Transverse colon (tissue), 4 donors: ENCODE results near the gene JAM3. TPM values are rescaled to one million over a fixed set of nuclear protein-coding genes. Genes with fewer than 3 reads are reported as not detected.

ENCODE experiments used
- DNase-seq: peaks from one replicate; pipeline ENCODE4 v3.0.0-alpha.2; 2019
- H3K27ac ChIP-seq, 4 donors: fragments of 200-600 bp; sonication (generic); 2 replicates each; pipeline ENCODE4 v1.5.1; 2016 to 2018; ENCODE audit warnings: inconsistent platforms in 4 of 4
- H3K27me3 ChIP-seq: fragments of 200-600 bp; sonication (generic); 2 replicates; pipeline ENCODE4 v1.5.1; 2017; ENCODE audit warnings: inconsistent platforms
- H3K36me3 ChIP-seq, 4 donors: fragments of 200-600 bp; sonication (generic); 2 replicates each; pipeline ENCODE4 v1.5.1; 2017 to 2019; ENCODE audit warnings: inconsistent platforms in 4 of 4
- H3K4me1 ChIP-seq, 4 donors: fragments of 200-600 bp; sonication (generic); 2 replicates each; pipeline ENCODE4 v1.5.1; 2017 to 2020; ENCODE audit warnings: inconsistent platforms in 4 of 4
- H3K4me3 ChIP-seq, 4 donors: fragments of 200-600 bp; sonication (generic); 1 replicate in 1 of 4; 2 replicates in 3 of 4; pipeline versions ENCODE4 v1.5.1 to v1.6.1; 2017 to 2019; ENCODE audit warnings: inconsistent platforms in 4 of 4
- H3K9me3 ChIP-seq, 2 donors: fragments of 200-600 bp; sonication (generic); 2 replicates each; pipeline ENCODE4 v1.5.1; 2017 to 2019; ENCODE audit warnings: inconsistent platforms in 2 of 2
- EP300 ChIP-seq: sonication (generic); formaldehyde crosslinking; IDR thresholded peaks from one replicate; pipeline ENCODE4 v1.6.1; 2017; ENCODE audit warnings: antibody characterized with exemption, low read depth
- POLR2A ChIP-seq: fragments of 450-650 bp; IDR thresholded peaks from one replicate; pipeline ENCODE4 v1.6.1; 2016; ENCODE audit warnings: antibody characterized with exemption, mild to moderate bottlenecking, moderate library complexity
- POLR2AphosphoS5 ChIP-seq, 3 donors: sonication (generic); formaldehyde crosslinking; IDR thresholded peaks; one replicate each; pipeline ENCODE4 v1.6.1; 2016; ENCODE audit warnings: antibody characterized with exemption in 3 of 3
- WGBS, 2 donors: methylation state at CpG; one replicate each; pipeline ENCODE4 v1.1.5; 2018; ENCODE audit warnings: low coverage in 1 of 2; 5-methylcytosine and 5-hydroxymethylcytosine counted together
- in situ Hi-C, 4 donors: fragments of 200-750 bp; cut with MboI; loops; one replicate each; pipeline versions ENCODE4 v1.15.0 to v1.15.1; 2017; ENCODE audit warnings: low sequenced_read_pairs in 3 of 4, low pct_ligation_motif_present in 1 of 4, low pct_unique_long_range_greater_than_20kb in 1 of 4
- intact Hi-C: fragments of 100-400 bp; cut with DNase I; formaldehyde crosslinking; loops from one replicate; pipeline ENCODE4 v1.15.1; 2023; ENCODE audit warnings: low total_unique reads
- total RNA-seq, 4 donors: library from RNA; depleted of rRNA; stranded (reverse); fragments of >200 nt; gene quantifications; one replicate each; pipeline ENCODE4 v1.1.0, GENCODE V29; 2016
- TF ChIP-seq, protein P1 (sequence below), 5 experiments: fragments of 200-600 bp in 3 of 5; fragments of 450-650 bp in 2 of 5; sonication (generic) in 3 of 5; IDR thresholded peaks; 1 replicate in 2 of 5; 2 replicates in 3 of 5; pipeline ENCODE4 v1.5.1; 2016 to 2017; ENCODE audit warnings: antibody characterized with exemption in 5 of 5, inconsistent platforms in 3 of 5, mild to moderate bottlenecking in 2 of 5, moderate library complexity in 1 of 5

Gene JAM3
- total RNA-seq, 4 donors from 2014 or later = 7.8 to 56.9 (median 13.8) TPM

DNA sequence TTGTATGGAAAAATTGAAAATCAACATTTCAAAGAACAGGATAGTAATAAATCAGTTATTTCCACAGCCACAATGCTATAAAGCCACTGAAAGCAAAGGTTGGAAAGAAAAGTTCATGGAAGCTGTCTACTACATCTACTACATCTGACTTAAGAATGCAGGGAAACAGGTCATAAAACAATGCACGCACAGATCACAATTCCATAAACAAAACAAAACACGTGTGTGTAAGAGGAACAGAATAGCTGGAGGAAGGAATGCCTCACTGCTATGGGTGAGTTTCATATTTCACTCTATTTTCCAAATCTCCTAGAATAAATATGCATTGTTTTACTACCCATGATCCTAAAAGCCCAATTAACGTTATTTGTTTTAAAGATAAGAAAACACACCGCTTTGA lies 88.6 kb downstream of the JAM3 start:
- no peak for DNase-seq
- H3K36me3 ChIP-seq = peaks cover 0 to 8% (median 3%) of the 10 kb centered on the region in 4 donors
- intact Hi-C loops (no loop called here), in situ Hi-C loops (no loop called here)
- H3K27ac ChIP-seq = no peak overlapping the region
- 27 to 40% methylated on average over 3 to 4 of the region's 4 CpGs for WGBS, 2 donors
- no peaks in the 10 kb centered on the region for H3K9me3 ChIP-seq
- no peak overlapping the region for H3K4me3 ChIP-seq
- no peaks in the 10 kb centered on the region for H3K27me3 ChIP-seq
- no peaks in the 10 kb centered on the region for H3K4me1 ChIP-seq
- TF ChIP-seq, protein P1, sequence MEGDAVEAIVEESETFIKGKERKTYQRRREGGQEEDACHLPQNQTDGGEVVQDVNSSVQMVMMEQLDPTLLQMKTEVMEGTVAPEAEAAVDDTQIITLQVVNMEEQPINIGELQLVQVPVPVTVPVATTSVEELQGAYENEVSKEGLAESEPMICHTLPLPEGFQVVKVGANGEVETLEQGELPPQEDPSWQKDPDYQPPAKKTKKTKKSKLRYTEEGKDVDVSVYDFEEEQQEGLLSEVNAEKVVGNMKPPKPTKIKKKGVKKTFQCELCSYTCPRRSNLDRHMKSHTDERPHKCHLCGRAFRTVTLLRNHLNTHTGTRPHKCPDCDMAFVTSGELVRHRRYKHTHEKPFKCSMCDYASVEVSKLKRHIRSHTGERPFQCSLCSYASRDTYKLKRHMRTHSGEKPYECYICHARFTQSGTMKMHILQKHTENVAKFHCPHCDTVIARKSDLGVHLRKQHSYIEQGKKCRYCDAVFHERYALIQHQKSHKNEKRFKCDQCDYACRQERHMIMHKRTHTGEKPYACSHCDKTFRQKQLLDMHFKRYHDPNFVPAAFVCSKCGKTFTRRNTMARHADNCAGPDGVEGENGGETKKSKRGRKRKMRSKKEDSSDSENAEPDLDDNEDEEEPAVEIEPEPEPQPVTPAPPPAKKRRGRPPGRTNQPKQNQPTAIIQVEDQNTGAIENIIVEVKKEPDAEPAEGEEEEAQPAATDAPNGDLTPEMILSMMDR (IDR thresholded peaks at IDR 0.05) = no peak
- no peak for TF ChIP-seq POLR2AphosphoS5 (IDR thresholded peaks at IDR 0.05)
- no peak for TF ChIP-seq POLR2A
- TF ChIP-seq EP300 = no peak

DNA sequence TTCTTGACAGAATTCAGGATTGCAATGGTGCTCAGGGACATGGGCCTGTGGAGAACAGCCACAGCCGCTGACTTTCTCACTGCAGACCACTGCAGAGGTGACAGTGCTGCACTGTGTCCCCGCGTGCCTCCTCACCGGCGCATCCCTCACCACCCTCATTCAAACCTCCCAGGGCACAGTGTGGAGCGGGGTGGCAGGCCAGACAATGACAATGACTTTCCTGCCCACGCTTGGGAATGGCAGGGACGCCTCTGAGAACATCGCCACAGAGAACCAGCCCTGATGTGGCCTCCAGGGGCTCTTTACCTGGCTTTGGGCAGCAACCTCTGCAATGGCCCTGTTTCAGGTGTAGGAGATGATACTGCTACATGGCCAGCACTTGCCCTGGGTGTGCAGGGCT lies 89.2 kb downstream of the JAM3 start:
- TF ChIP-seq POLR2AphosphoS5 (IDR thresholded peaks at IDR 0.05) = no peak
- intact Hi-C loops = no loop called here
- 91% methylated on average over 9 of the region's 9 CpGs; no CpG with 5 or more reads in 1 of the 2 donors for WGBS, 2 donors
- no peak overlapping the region for H3K27ac ChIP-seq
- H3K9me3 ChIP-seq = no peaks in the 10 kb centered on the region
- no peaks in the 10 kb centered on the region for H3K4me1 ChIP-seq
- no peak for DNase-seq
- in situ Hi-C loops = no loop called here
- no peak overlapping the region for H3K4me3 ChIP-seq
- H3K27me3 ChIP-seq = no peaks in the 10 kb centered on the region
- H3K36me3 ChIP-seq = peaks cover 0 to 13% (median 3%) of the 10 kb centered on the region in 4 donors

GRCh38 chr11:134159652-134160051 lies 90.8 kb downstream of the JAM3 start:
- intact Hi-C loops = no loop called here
- no peak for DNase-seq

DNA sequence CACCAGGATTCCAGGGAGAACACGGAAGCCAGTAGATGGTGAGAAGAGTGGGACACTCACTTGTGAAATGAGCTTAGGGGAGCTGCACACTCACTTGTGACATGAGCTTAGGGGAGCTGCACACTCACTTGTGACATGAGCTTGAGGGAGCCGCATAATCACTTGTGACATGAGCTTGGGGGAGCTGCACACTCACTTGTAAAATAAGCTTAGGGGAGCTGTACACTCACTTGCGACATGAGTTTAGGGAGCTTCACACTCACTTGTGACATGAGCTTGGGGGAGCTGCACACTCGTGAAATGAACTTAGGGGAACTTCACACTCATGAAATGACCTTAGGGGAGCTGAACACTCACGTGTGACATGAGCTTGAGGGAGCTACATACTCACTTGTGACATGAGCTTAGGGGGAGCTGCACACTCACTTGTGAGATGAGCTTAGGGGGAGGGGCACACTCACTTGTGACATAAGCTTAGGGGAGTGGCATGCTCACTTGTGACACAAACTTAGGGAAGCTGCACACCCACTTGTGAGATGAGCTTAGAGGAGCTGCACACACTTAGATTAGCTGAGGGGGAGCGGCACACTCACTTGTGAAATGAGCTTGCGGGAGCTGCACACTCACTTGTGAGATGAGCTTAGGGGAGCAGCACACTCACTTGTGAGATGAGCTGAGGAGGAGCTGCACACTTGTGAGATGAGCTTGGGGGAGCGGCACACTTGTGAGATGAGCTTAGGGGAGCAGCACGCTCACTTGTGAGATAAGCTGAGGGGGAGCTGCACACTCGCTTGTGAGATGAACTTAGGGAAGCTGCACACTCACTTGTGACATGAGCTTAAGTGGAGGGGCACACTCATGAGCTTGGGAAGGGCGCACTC lies 95.9 kb downstream of the JAM3 start:
- Histone ChIP-seq H3K27ac (no peak overlapping the region), H3K4me1 (no peaks in the 10 kb centered on the region), H3K36me3 (peaks cover 0 to 25% (median 8%) of the 10 kb centered on the region in 4 donors), H3K9me3 (no peaks in the 10 kb centered on the region), H3K27me3 (no peaks in the 10 kb centered on the region), H3K4me3 (no peak overlapping the region)
- 88 to 96% methylated on average over 5 to 11 of the region's 11 CpGs for WGBS, 2 donors
- in situ Hi-C loops = no loop called here
- TF ChIP-seq EP300 = no peak
- TF ChIP-seq POLR2AphosphoS5 (IDR thresholded peaks at IDR 0.05) = no peak
- TF ChIP-seq POLR2A = no peak
- TF ChIP-seq, protein P1 (IDR thresholded peaks at IDR 0.05) = no peak
- no peak for DNase-seq
- intact Hi-C loops = no loop called here

More at GRCh38 chr11:134159652-134160051, 90.8 kb downstream of the JAM3 start:
- WGBS, 2 donors = 90% methylated on average over 9 of the region's 9 CpGs; no CpG with 5 or more reads in 1 of the 2 donors
- TF ChIP-seq POLR2AphosphoS5 (IDR thresholded peaks at IDR 0.05) = no peak
- TF ChIP-seq, protein P1 (IDR thresholded peaks at IDR 0.05) = no peak
- no peak for TF ChIP-seq EP300
- no peak for TF ChIP-seq POLR2A
- H3K27me3 ChIP-seq = no peaks in the 10 kb centered on the region
- peaks cover 0 to 13% (median 3%) of the 10 kb centered on the region in 4 donors for H3K36me3 ChIP-seq
- H3K4me3 ChIP-seq = no peak overlapping the region
- in situ Hi-C loops = no loop called here
- no peaks in the 10 kb centered on the region for H3K9me3 ChIP-seq
- H3K27ac ChIP-seq = no peak overlapping the region
- H3K4me1 ChIP-seq = no peaks in the 10 kb centered on the region
